ENCODE results near the gene RNASEL. TPM values are rescaled to one million over a fixed set of nuclear protein-coding genes. Genes with fewer than 3 reads are reported as not detected.

RNASEL gene
- total and polyA plus RNA-seq, 2 donors (not counting 3 experiments of a cell fraction or from before 2014, with no cell fraction given) = 0.59 to 1.9 TPM

- Histone ChIP-seq H3K27ac (ENCODE audit: insufficient read depth, low read depth, low read length) (no peak overlapping the region), H3K4me1 (ENCODE audit: control insufficient read depth, extremely low read depth, insufficient read depth, low read length) (no peaks in the 10 kb centered on the region), H3K4me2 (ENCODE audit: insufficient read depth, low read length) (no peak overlapping the region), H3K9me1 (replicated peaks; ENCODE audit: control insufficient read depth, extremely low read depth, insufficient read depth, low read length) (no peaks in the 10 kb centered on the region), H3K9me3 (replicated peaks; ENCODE audit: control insufficient read depth, insufficient read depth, low read length) (no peaks in the 10 kb centered on the region), H3K9ac (replicated peaks; ENCODE audit: extremely low read depth, insufficient read depth, low read length) (no peak overlapping the region), H3K79me2 (ENCODE audit: control insufficient read depth, insufficient read depth, low read length) (no peaks in the 10 kb centered on the region), H4K20me1 (replicated peaks; ENCODE audit: control insufficient read depth, extremely low read depth, insufficient read depth, low read length) (no peaks in the 10 kb centered on the region), H3K4me3 (replicated peaks in 1 of 3; ENCODE audit: insufficient read depth in 1 of 3, low read depth in 1 of 3, low read length in 3 of 3) (no peak overlapping the region), H3K36me3 (ENCODE audit: control insufficient read depth in 2 of 2, extremely low read depth in 1 of 2, insufficient read depth in 2 of 2, low read length in 2 of 2) (no peaks in the 10 kb centered on the region), H3K27me3 (ENCODE audit: control insufficient read depth in 2 of 2, insufficient read depth in 2 of 2, low read length in 2 of 2) (no peaks in the 10 kb centered on the region), H2AFZ (ENCODE audit: low read depth, low read length) (no peak overlapping the region)
- intact Hi-C loops (cut with micrococcal nuclease) (no loop called here), dilution Hi-C loops (cut with MboI; ENCODE audit: extremely low pct_ligation_motif_present, low sequenced_read_pairs) (no loop called here)
- FAIRE-seq (no peak), DNase-seq (ENCODE audit: low read depth, low spot score) (no peak)
- BruUV-seq (replicated peaks) = no TSS peak
- ChIA-PET CTCF (interaction anchor here (0.8 to 0.9 kb wide), 2 partner anchors 49 to 425 kb away, joined by 3 read pairs; no protein-coding TSS in a partner anchor), POLR2A (no interaction called here)
- no peak for TF ChIP-seq CTCF (IDR thresholded peaks at IDR 0.05; ENCODE audit: extremely low read depth in 1 of 2, insufficient read depth in 1 of 2, low read depth in 1 of 2, low read length in 2 of 2)
- TF ChIP-seq POLR2A (IDR thresholded peaks at IDR 0.05; ENCODE audit: low read depth, low read length) = no peak
- TF ChIP-seq FOS (IDR thresholded peaks at IDR 0.05; ENCODE audit: borderline replicate concordance, insufficient read depth, low read length) = no peak
- TF ChIP-seq GATA2 (IDR thresholded peaks at IDR 0.05; ENCODE audit: insufficient read depth, insufficient read length, low read depth, low read length) = no peak
- TF ChIP-seq JUN (IDR thresholded peaks at IDR 0.05; ENCODE audit: borderline replicate concordance, insufficient read depth, insufficient read length, low read depth) = no peak
- TF ChIP-seq, protein P1, sequence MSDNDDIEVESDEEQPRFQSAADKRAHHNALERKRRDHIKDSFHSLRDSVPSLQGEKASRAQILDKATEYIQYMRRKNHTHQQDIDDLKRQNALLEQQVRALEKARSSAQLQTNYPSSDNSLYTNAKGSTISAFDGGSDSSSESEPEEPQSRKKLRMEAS (IDR thresholded peaks at IDR 0.05; ENCODE audit: insufficient read depth, insufficient read length) = no peak
- TF ChIP-seq EZH2 (IDR thresholded peaks at IDR 0.05; ENCODE audit: borderline replicate concordance, low read depth, low read length, severe bottlenecking) = no peak
- TF ChIP-seq MYC (IDR thresholded peaks at IDR 0.05; ENCODE audit: low read depth, low read length) = no peak
Observed at GRCh38 chr1:182567629-182568028, 21.4 kb downstream of the RNASEL start.
